NT2/D1 (cell line): ENCODE results near the gene RBKS.

Experiments
- YY1 ChIP-seq: IDR thresholded peaks from 2 replicates; pipeline ENCODE4 v1.6.1; 2011; ENCODE audit not compliant: insufficient read length, insufficient read depth
- ZNF274 ChIP-seq: IDR thresholded peaks from 2 replicates; pipeline ENCODE4 v1.6.1; 2011; ENCODE audit warnings: mild to moderate bottlenecking, low read depth, low read length

- no peak for TF ChIP-seq YY1
- TF ChIP-seq ZNF274 = no peak
Measured at GRCh38 chr2:27893006-27893405, 2.8 kb upstream of the RBKS start.
